Renal cortex interstitium (tissue), 11 donors: Measurements from ENCODE around the gene MOK. TPM values are rescaled to one million over a fixed set of nuclear protein-coding genes. Genes with fewer than 3 reads are reported as not detected.
A peak's percentile ranks its signal among the peaks of the same experiment; 100 is the strongest.

Experiments used
- DNase-seq, 11 donors: peaks; one replicate each; pipeline ENCODE4 v3.0.0-alpha.2; 2013; ENCODE audit warnings: low read depth in 9 of 11, low spot score in 4 of 11; ENCODE audit errors: extremely low read depth in 1 of 11
- polyA plus RNA-seq, 3 donors: library from polyadenylated mRNA; unstranded; fragments of 120-200 nt; gene quantifications; one replicate each; pipeline ENCODE4 v1.2.1, GENCODE V29; 2013; ENCODE audit not compliant: insufficient read length in 3 of 3

The MOK gene
- polyA plus RNA-seq, 3 donors = 27.2 to 39.3 (median 28.0) TPM

- DNase-seq = no peak
Observed at GRCh38 chr14:102232348-102232625, 72.7 kb downstream of the MOK start.

GRCh38 chr14:102231476-102232347 is 73.3 kb downstream of the MOK start:
- no peak for DNase-seq

GRCh38 chr14:102230481-102231210 is 74.3 kb downstream of the MOK start:
- DNase-seq = no peak

- DNase-seq = no peak
Observed at GRCh38 chr14:102229739-102230092, 75.2 kb downstream of the MOK start.

- no peak for DNase-seq
Observed at GRCh38 chr14:102229071-102229738, 75.8 kb downstream of the MOK start.

GRCh38 chr14:102227184-102227964 is 77.6 kb downstream of the MOK start:
- no peak for DNase-seq

- DNase-seq = no peak
Observed at GRCh38 chr14:102226356-102227125, 78.4 kb downstream of the MOK start.

GRCh38 chr14:102225936-102226335 is 79.0 kb downstream of the MOK start:
- DNase-seq = no peak

- peak in 3 of 11 donors; percentile 16 to 33 (median 31) for DNase-seq
Observed at GRCh38 chr14:102225386-102225785, 79.6 kb downstream of the MOK start.

- DNase-seq = no peak
Observed at GRCh38 chr14:102223682-102224081, 81.3 kb downstream of the MOK start.

- DNase-seq = no peak
Observed at GRCh38 chr14:102222751-102223150, 82.2 kb downstream of the MOK start.

GRCh38 chr14:102222009-102222575 is 82.9 kb downstream of the MOK start:
- DNase-seq = no peak

- no peak for DNase-seq
Observed at GRCh38 chr14:102221026-102221425, 83.9 kb downstream of the MOK start.

GRCh38 chr14:102220031-102220430 is 84.9 kb downstream of the MOK start:
- no peak for DNase-seq

GRCh38 chr14:102219316-102219715 is 85.6 kb downstream of the MOK start:
- no peak for DNase-seq

- DNase-seq = no peak
Observed at GRCh38 chr14:102218688-102219087, 86.3 kb downstream of the MOK start.

- DNase-seq = no peak
Observed at GRCh38 chr14:102217987-102218421, 87.0 kb downstream of the MOK start.

GRCh38 chr14:102217399-102217798 is 87.6 kb downstream of the MOK start:
- DNase-seq = no peak
